Measurements from ENCODE around the gene NSDHL. TPM values are rescaled to one million over a fixed set of nuclear protein-coding genes. Genes with fewer than 3 reads are reported as not detected.

Gene NSDHL
- total RNA-seq, 1 experiment from 2014 or later, result 13.7 TPM

- no peak for DNase-seq (ENCODE audit: unreplicated experiment)
- no peaks in the 10 kb centered on the region for H3K9me3 Mint-ChIP-seq (ENCODE audit: unreplicated experiment)
- H3K4me1 Mint-ChIP-seq (ENCODE audit: insufficient read depth, unreplicated experiment), result peaks cover 4% of the 10 kb centered on the region
- POLR2A ChIA-PET, result no interaction called here
- intact Hi-C loops (cut with micrococcal nuclease), result no loop called here
- CTCF ChIA-PET, result interaction anchor here (0.5 to 4.7 kb wide), 10 partner anchors 11 to 1113 kb away, joined by 3 to 38 read pairs (median 4); partner anchors contain the start of genes CETN2 and NSDHL
- H3K27me3 Mint-ChIP-seq (ENCODE audit: insufficient read depth, unreplicated experiment), result no peaks in the 10 kb centered on the region
- no peak for TF ChIP-seq CTCF (IDR thresholded peaks at IDR 0.05; ENCODE audit: unreplicated experiment)
- no peak overlapping the region for H3K27ac Mint-ChIP-seq (ENCODE audit: low read depth, unreplicated experiment)
- H3K36me3 Mint-ChIP-seq (ENCODE audit: insufficient read depth, unreplicated experiment), result no peaks in the 10 kb centered on the region
- BruUV-seq (replicated peaks), result no TSS peak
- no peak overlapping the region for H3K4me3 Mint-ChIP-seq (ENCODE audit: unreplicated experiment)
Observed at GRCh38 chrX:152818356-152818755, 12.5 kb upstream of the NSDHL start.

- no peaks in the 10 kb centered on the region for H3K36me3 Mint-ChIP-seq (ENCODE audit: insufficient read depth, unreplicated experiment)
- no peak overlapping the region for H3K4me3 Mint-ChIP-seq (ENCODE audit: unreplicated experiment)
- CTCF ChIA-PET, result interaction anchor here (0.9 to 4.7 kb wide), 7 partner anchors 7 to 1068 kb away, joined by 3 to 38 read pairs (median 4); partner anchors contain the start of genes CETN2 and NSDHL
- peaks cover 4% of the 10 kb centered on the region for H3K4me1 Mint-ChIP-seq (ENCODE audit: insufficient read depth, unreplicated experiment)
- DNase-seq (ENCODE audit: unreplicated experiment), result no peak
- H3K9me3 Mint-ChIP-seq (ENCODE audit: unreplicated experiment), result no peaks in the 10 kb centered on the region
- H3K27ac Mint-ChIP-seq (ENCODE audit: low read depth, unreplicated experiment), result no peak overlapping the region
- H3K27me3 Mint-ChIP-seq (ENCODE audit: insufficient read depth, unreplicated experiment), result no peaks in the 10 kb centered on the region
- POLR2A ChIA-PET, result no interaction called here
- no TSS peak for BruUV-seq (replicated peaks)
- intact Hi-C loops (cut with micrococcal nuclease), result no loop called here
- no peak for TF ChIP-seq CTCF (IDR thresholded peaks at IDR 0.05; ENCODE audit: unreplicated experiment)
Observed at GRCh38 chrX:152819266-152819665, 11.6 kb upstream of the NSDHL start.

- intact Hi-C loops (cut with micrococcal nuclease), result no loop called here
- ChIA-PET CTCF (interaction anchor here (0.7 to 4.7 kb wide), 6 partner anchors 7 to 1068 kb away, joined by 3 to 38 read pairs (median 9); no protein-coding TSS in a partner anchor), POLR2A (no interaction called here)
- no peaks in the 10 kb centered on the region for H3K36me3 Mint-ChIP-seq (ENCODE audit: insufficient read depth, unreplicated experiment)
- no TSS peak for BruUV-seq (replicated peaks)
- H3K4me3 Mint-ChIP-seq (ENCODE audit: unreplicated experiment), result no peak overlapping the region
- TF ChIP-seq CTCF (IDR thresholded peaks at IDR 0.05; ENCODE audit: unreplicated experiment), result no peak
- DNase-seq (ENCODE audit: unreplicated experiment), result peak; percentile 12
- H3K27ac Mint-ChIP-seq (ENCODE audit: low read depth, unreplicated experiment), result no peak overlapping the region
- H3K9me3 Mint-ChIP-seq (ENCODE audit: unreplicated experiment), result no peaks in the 10 kb centered on the region
- peaks cover 4% of the 10 kb centered on the region for H3K4me1 Mint-ChIP-seq (ENCODE audit: insufficient read depth, unreplicated experiment)
- no peaks in the 10 kb centered on the region for H3K27me3 Mint-ChIP-seq (ENCODE audit: insufficient read depth, unreplicated experiment)
Observed at GRCh38 chrX:152819732-152820131, 11.1 kb upstream of the NSDHL start.

GRCh38 chrX:152821145-152821765 is 9.6 kb upstream of the NSDHL start:
- POLR2A ChIA-PET, result interaction anchor here (0.6 to 2.2 kb wide), 4 partner anchors 9 to 1460 kb away, joined by 3 to 12 read pairs (median 4); partner anchors contain the start of genes CETN2 and NSDHL
- H3K4me3 Mint-ChIP-seq (ENCODE audit: unreplicated experiment), result no peak overlapping the region
- no peaks in the 10 kb centered on the region for H3K27me3 Mint-ChIP-seq (ENCODE audit: insufficient read depth, unreplicated experiment)
- CTCF ChIA-PET, result interaction anchor here (0.6 to 4.7 kb wide), 21 partner anchors 9 to 1670 kb away, joined by 3 to 38 read pairs (median 4); partner anchors contain the start of genes CETN2 and NSDHL
- peaks cover 4% of the 10 kb centered on the region for H3K4me1 Mint-ChIP-seq (ENCODE audit: insufficient read depth, unreplicated experiment)
- peak; percentile 54 for DNase-seq (ENCODE audit: unreplicated experiment)
- no peaks in the 10 kb centered on the region for H3K9me3 Mint-ChIP-seq (ENCODE audit: unreplicated experiment)
- BruUV-seq (replicated peaks), result no TSS peak
- intact Hi-C loops (cut with micrococcal nuclease), result no loop called here
- no peaks in the 10 kb centered on the region for H3K36me3 Mint-ChIP-seq (ENCODE audit: insufficient read depth, unreplicated experiment)
- no peak overlapping the region for H3K27ac Mint-ChIP-seq (ENCODE audit: low read depth, unreplicated experiment)
- TF ChIP-seq CTCF (IDR thresholded peaks at IDR 0.05; ENCODE audit: unreplicated experiment), result peak; percentile 45
